ENCODE results near the gene CSNK2B. TPM values are rescaled to one million over a fixed set of nuclear protein-coding genes. Genes with fewer than 3 reads are reported as not detected.

Gene CSNK2B
- total RNA-seq, 1 donor from 2014 or later = 148 TPM

DNA sequence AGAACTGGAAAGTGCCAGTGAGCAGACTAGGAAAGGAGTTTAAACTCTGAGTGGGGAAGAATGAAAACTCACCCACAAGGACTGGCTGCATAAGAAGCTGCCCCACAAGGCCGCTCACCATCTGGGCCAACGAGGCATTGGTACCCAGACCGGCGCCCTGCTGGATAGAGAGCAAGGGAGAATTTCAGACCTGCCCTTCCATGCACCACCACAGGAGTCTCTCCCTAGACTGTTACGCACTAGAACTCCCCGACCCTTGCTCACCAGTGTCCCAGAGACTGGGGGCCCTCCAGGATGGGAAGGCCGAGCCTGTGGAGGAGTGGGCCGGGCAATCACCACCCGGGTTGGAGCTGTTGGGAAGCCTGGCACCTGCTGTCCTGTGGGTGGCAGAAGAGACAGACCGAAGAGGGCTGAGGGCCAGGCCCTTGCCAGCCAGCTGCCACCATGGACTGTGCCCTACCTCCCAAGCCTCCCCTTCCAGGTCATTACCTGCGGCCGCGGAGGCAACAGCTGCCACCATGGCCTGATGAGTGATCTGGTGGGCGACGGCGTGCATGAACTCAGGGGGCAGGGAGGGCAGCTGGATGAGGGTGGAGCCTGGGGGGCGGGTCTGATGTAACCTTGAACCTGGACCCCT is 21.9 kb upstream of the CSNK2B start:
- Histone ChIP-seq H3K9me3 (no peaks in the 10 kb centered on the region), H3K4me1 (no peaks in the 10 kb centered on the region), H3K4me3 (no peak overlapping the region), H3K27me3 (no peaks in the 10 kb centered on the region), H3K27ac (no peak overlapping the region), H3K36me3 (peaks cover 95 to 96% of the 10 kb centered on the region in 2 donors)
- TF ChIP-seq, protein P1, sequence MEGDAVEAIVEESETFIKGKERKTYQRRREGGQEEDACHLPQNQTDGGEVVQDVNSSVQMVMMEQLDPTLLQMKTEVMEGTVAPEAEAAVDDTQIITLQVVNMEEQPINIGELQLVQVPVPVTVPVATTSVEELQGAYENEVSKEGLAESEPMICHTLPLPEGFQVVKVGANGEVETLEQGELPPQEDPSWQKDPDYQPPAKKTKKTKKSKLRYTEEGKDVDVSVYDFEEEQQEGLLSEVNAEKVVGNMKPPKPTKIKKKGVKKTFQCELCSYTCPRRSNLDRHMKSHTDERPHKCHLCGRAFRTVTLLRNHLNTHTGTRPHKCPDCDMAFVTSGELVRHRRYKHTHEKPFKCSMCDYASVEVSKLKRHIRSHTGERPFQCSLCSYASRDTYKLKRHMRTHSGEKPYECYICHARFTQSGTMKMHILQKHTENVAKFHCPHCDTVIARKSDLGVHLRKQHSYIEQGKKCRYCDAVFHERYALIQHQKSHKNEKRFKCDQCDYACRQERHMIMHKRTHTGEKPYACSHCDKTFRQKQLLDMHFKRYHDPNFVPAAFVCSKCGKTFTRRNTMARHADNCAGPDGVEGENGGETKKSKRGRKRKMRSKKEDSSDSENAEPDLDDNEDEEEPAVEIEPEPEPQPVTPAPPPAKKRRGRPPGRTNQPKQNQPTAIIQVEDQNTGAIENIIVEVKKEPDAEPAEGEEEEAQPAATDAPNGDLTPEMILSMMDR (IDR thresholded peaks at IDR 0.05) = no peak
- DNase-seq (ENCODE audit: low spot score in 2 of 2) = no peak
- intact Hi-C loops (cut with DNase I) = no loop called here

DNA sequence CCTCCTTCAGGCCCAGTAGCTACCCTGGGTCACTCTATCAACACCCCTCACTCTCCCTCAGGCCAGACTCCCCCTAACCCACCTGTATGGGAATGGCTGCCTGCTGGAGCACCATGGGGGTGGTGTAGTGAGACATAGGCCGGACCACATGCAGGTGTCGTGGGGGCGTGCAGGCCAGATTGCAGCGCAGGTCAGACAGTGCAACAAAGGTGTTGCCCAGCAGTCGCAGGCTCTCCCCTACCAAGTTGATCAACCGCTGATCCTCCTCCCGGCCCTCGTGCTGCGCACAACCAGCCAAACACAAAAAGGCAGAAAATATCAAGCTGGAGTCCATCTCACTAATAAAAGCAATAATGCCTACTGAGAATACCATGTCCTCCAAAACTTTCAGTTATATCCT is 20.6 kb upstream of the CSNK2B start:
- peaks cover 90 to 91% of the 10 kb centered on the region in 2 donors for H3K36me3 ChIP-seq
- H3K27ac ChIP-seq = no peak overlapping the region
- no peak overlapping the region for H3K4me3 ChIP-seq
- no peaks in the 10 kb centered on the region for H3K27me3 ChIP-seq
- intact Hi-C loops (cut with DNase I) = no loop called here
- no peaks in the 10 kb centered on the region for H3K9me3 ChIP-seq
- TF ChIP-seq, protein P1 (IDR thresholded peaks at IDR 0.05) = no peak
- peaks cover 0 to 2% of the 10 kb centered on the region in 2 donors for H3K4me1 ChIP-seq
- no peak for DNase-seq (ENCODE audit: low spot score in 2 of 2)

DNA sequence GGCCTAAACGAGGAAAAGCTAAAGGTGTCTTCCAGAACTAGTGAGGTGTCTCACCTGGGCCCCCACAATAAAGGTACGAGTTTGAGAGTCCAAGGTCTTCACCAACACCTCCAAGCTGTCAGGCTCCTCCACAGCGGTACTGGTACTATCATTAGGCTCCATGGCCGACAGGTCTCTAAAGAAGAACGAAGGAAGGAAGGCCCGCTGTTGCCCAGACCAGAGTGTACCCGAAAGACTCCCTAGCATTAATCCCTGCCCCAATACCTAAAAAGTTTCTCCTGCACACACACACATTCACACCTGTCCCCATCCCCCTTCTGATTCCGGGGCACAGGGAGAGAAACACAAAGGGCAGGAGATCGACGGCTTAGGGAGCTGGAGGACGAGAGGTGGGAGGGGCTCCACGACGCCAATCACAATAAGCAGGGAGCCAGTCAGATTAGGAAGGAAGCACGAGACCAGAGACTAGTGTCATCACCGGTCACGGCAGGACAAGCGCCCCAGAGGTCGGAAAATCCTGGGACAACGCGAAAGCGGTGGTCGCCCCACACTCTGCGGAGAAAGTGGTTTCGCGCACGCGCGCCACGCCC is 14.2 kb upstream of the CSNK2B start:
- TF ChIP-seq, protein P1 (IDR thresholded peaks at IDR 0.05) = no peak
- Histone ChIP-seq H3K9me3 (no peaks in the 10 kb centered on the region), H3K4me1 (peaks cover 4 to 13% of the 10 kb centered on the region in 2 donors), H3K27ac (peak overlapping the region; percentile 93 to 98), H3K36me3 (peaks cover 29 to 34% of the 10 kb centered on the region in 2 donors), H3K27me3 (no peaks in the 10 kb centered on the region), H3K4me3 (peak overlapping the region; percentile 70 to 86)
- intact Hi-C loops (cut with DNase I) = loop anchor here (1.0 to 2.0 kb wide), 3 partner anchors 14 to 105 kb away; partner anchors contain the start of genes ATP6V1G2, NFKBIL1 and PRRC2A
- no peak for DNase-seq (ENCODE audit: low spot score in 2 of 2)

DNA sequence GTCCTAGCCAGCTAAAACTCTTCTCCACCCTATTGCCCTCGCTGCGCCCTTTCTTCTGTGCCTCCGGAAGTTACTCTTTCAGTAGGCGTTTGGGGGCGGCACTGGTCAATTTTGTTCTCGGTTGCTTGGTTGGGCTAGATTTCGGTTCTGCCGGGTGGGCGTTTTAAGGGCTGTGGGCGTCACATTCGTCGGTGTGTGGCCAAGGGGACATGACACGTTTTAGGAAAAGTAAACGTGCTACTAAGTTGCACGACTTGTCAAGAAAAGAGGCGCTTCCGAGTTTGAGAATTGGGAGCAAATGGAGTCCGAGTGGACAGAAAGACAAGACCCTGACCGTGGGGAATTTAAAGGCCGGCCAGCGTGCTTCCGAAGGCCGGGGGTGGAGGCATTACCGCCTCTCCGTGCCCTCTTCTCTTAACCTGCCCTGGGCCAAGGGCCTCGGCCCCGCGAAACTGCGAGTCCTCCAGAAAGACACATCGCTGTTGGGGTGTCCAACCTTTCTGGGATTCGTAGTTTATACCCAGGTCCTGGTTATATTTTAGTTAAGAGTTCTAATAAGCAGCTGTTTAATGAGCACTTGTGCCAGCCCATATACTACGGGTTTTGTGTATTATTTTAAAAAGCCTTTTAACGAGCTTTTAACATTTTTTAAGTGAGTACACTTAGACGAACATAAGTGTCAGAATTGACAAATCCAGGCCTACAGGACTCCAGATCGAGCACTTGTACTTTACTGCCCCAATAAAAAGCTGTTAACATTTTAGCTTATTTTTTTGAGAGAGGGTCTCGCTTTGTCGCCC is 12.8 kb upstream of the CSNK2B start:
- Histone ChIP-seq H3K4me3 (peak overlapping the region; percentile 70 to 86), H3K36me3 (peaks cover 16 to 34% of the 10 kb centered on the region in 2 donors), H3K4me1 (peaks cover 4 to 19% of the 10 kb centered on the region in 2 donors), H3K9me3 (no peaks in the 10 kb centered on the region), H3K27ac (peak overlapping the region; percentile 93 to 98), H3K27me3 (no peaks in the 10 kb centered on the region)
- TF ChIP-seq, protein P1 (IDR thresholded peaks at IDR 0.05) = peak in 1 of 3 experiments; percentile 26
- intact Hi-C loops (cut with DNase I) = loop anchor here (1.0 to 2.0 kb wide), 3 partner anchors 12 to 106 kb away; partner anchors contain the start of genes ATP6V1G2, NFKBIL1 and PRRC2A
- peak; percentile 56 to 96 for DNase-seq (ENCODE audit: low spot score in 2 of 2)

DNA sequence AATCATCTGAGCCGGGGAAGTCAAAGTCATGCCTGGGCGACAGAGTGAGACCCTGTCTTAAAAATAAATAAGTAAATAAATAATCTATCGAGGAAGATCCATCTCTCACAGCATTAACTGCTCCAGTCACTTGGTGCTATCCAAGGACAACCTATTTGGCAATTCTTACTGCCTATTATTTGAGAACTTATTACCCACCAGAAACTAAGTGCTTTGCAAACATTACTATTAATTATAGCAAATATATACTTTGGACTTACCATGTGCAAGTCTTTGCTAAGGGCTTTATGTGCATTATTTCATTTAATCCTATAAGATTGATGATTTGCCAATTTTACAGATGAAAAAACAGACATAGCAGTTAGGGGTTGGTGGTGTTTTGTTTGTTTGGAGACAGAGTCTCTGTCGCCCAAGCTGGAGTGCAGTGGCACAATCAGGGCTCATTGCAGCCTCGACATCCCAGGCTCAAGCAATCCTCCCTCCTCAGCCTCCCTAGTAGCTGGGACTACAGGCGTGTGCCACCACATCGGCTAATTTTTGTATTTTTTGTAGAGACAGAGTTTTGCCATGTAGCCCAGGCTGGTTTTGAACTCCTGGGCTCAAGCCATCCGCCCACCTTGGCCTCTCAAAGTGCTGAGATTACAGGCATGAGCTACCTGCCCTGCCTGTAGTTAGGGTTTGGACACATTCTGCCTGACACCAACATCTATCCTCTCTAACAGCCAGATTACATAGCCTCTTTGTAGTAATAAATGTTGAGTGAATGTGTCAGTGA is 11.1 kb upstream of the CSNK2B start:
- Histone ChIP-seq H3K4me1 (peaks cover 11 to 35% of the 10 kb centered on the region in 2 donors), H3K4me3 (no peak overlapping the region), H3K27me3 (no peaks in the 10 kb centered on the region), H3K9me3 (no peaks in the 10 kb centered on the region), H3K36me3 (peaks cover 0 to 19% of the 10 kb centered on the region in 2 donors), H3K27ac (no peak overlapping the region)
- intact Hi-C loops (cut with DNase I) = no loop called here
- DNase-seq (ENCODE audit: low spot score in 2 of 2) = no peak
- TF ChIP-seq, protein P1 (IDR thresholded peaks at IDR 0.05) = no peak
